HCT116 (cell line): ENCODE results near the gene CHAC1. TPM values are rescaled to one million over a fixed set of nuclear protein-coding genes. Genes with fewer than 3 reads are reported as not detected.

Experiments
- ATAC-seq: fragments of 200-7000 bp; cut with Tn5 transposase; 2 replicates; pipeline ENCODE4 v1.9.1; 2020; ENCODE audit warnings: mild to moderate bottlenecking, moderate library complexity
- BruUV-seq: library from RNA; stranded (reverse); fragments of 400-500 nt; replicated peaks from 2 replicates; lab custom pipeline; 2021; lab: Mats Ljungman, UMichigan
- CTCF ChIA-PET: fragments of 300-600 bp; sonication (Branson Sonifier 250); formaldehyde crosslinking; loops from one replicate; lab custom pipeline; 2021; ENCODE audit warnings: antibody characterized with exemption; lab: Charles Lee
- POLR2A ChIA-PET: fragments of 300-600, 350-600 bp; sonication (Branson Sonifier 250); formaldehyde crosslinking; loops from one replicate; lab custom pipeline; 2021; ENCODE audit warnings: antibody characterized with exemption; lab: Charles Lee
- RAD21 ChIA-PET, 2 experiments: fragments of 300-600 bp; sonication (Branson Sonifier 250); formaldehyde crosslinking; loops; one replicate each; lab custom pipeline; 2023; ENCODE audit warnings: low total read pairs in 2 of 2; ENCODE audit not compliant: uncharacterized antibody in 2 of 2, unreplicated experiment in 2 of 2, low non-redundant PET in 1 of 2; lab: Charles Lee
- DNase-seq: peaks from one replicate; pipeline ENCODE4 v3.0.0-alpha.2; 2010; ENCODE audit warnings: low read depth, low spot score
- H2AFZ ChIP-seq: fragments of 200-600 bp; shearing (Covaris generic), sonication (generic); 2 replicates; pipeline ENCODE4 v1.6.1; 2017; ENCODE audit warnings: low read depth, mixed run types, mixed read lengths, antibody characterized with exemption, low read length; ENCODE audit not compliant: poor library complexity, severe bottlenecking
- H3K27ac ChIP-seq: 2 replicates; pipeline ENCODE4 v1.5.1; 2012; ENCODE audit warnings: low read depth, low read length
- H3K27me3 ChIP-seq: fragments of 200-600 bp; sonication (generic); 2 replicates; pipeline ENCODE4 v1.6.1; 2016; ENCODE audit warnings: mixed run types, low read length, mixed read lengths; ENCODE audit not compliant: insufficient read depth
- H3K36me3 ChIP-seq, 2 experiments: fragments of 200-500 bp in 1 of 2; fragments of 200-600 bp in 1 of 2; sonication (Bioruptor generic) in 1 of 2; sonication (generic) in 1 of 2; 2 replicates each; pipeline versions ENCODE4 v1.5.1 to v1.6.1; 2014 to 2016; ENCODE audit warnings: low read length in 2 of 2, inconsistent platforms in 1 of 2, mixed read lengths in 1 of 2, mixed run types in 1 of 2; ENCODE audit not compliant: insufficient read depth in 2 of 2, control insufficient read depth in 1 of 2
- H3K4me1 ChIP-seq, 2 experiments: fragments of 200-600 bp in 1 of 2; sonication (generic) in 1 of 2; 2 replicates each; pipeline versions ENCODE4 v1.5.1 to v1.6.1; 2012 to 2017; ENCODE audit warnings: low read length in 2 of 2, inconsistent platforms in 1 of 2, mild to moderate bottlenecking in 1 of 2, mixed read lengths in 1 of 2, mixed run types in 1 of 2, moderate library complexity in 1 of 2; ENCODE audit not compliant: insufficient read depth in 2 of 2, control insufficient read depth in 1 of 2
- H3K4me2 ChIP-seq: fragments of 200-600 bp; sonication (generic); 2 replicates; pipeline ENCODE4 v1.6.1; 2017; ENCODE audit warnings: mixed run types, low read length, mixed read lengths
- H3K4me3 ChIP-seq, 2 experiments: fragments of 200-600 bp in 1 of 2; sonication (generic) in 1 of 2; replicated peaks in 1 of 2; 2 replicates each; pipeline ENCODE4 v1.5.1; 2011 to 2016; ENCODE audit warnings: low read length in 2 of 2, control low read depth in 1 of 2, low read depth in 1 of 2, mild to moderate bottlenecking in 1 of 2, mixed read lengths in 1 of 2, mixed run types in 1 of 2
- H3K79me2 ChIP-seq: fragments of 200-600 bp; sonication (generic); 2 replicates; pipeline ENCODE4 v1.6.1; 2017; ENCODE audit warnings: mild to moderate bottlenecking, mixed run types, low read length, moderate library complexity, mixed read lengths; ENCODE audit not compliant: insufficient read depth
- H3K9ac ChIP-seq: fragments of 200-600 bp; sonication (generic); 2 replicates; pipeline ENCODE4 v1.6.1; 2016; ENCODE audit warnings: low read length, mixed read lengths
- H3K9me2 ChIP-seq: fragments of 200-600 bp; sonication (generic), shearing (Covaris generic); 2 replicates; pipeline ENCODE4 v1.6.1; 2017; ENCODE audit warnings: mixed run types, mild to moderate bottlenecking, moderate library complexity; ENCODE audit not compliant: insufficient read depth
- H3K9me3 ChIP-seq, 2 experiments: fragments of 200-500 bp in 1 of 2; fragments of 200-600 bp in 1 of 2; sonication (Bioruptor generic) in 1 of 2; sonication (generic) in 1 of 2; 2 replicates each; pipeline ENCODE4 v1.6.1; 2014 to 2017; ENCODE audit warnings: low read length in 2 of 2, mixed read lengths in 2 of 2, inconsistent platforms in 1 of 2, low read depth in 1 of 2, mild to moderate bottlenecking in 1 of 2, mixed run types in 1 of 2, moderate library complexity in 1 of 2; ENCODE audit not compliant: control insufficient read depth in 1 of 2, insufficient read depth in 1 of 2
- H4K20me1 ChIP-seq: fragments of 200-600 bp; sonication (generic), shearing (Covaris generic); 2 replicates; pipeline ENCODE4 v1.6.1; 2017; ENCODE audit warnings: mixed run types, mild to moderate bottlenecking, moderate library complexity; ENCODE audit not compliant: insufficient read depth
- CEBPB ChIP-seq: IDR thresholded peaks from 2 replicates; pipeline ENCODE4 v1.6.1; 2012; ENCODE audit warnings: low read depth
- EGR1 ChIP-seq: IDR thresholded peaks from 2 replicates; pipeline ENCODE4 v1.6.1; 2012; ENCODE audit warnings: low read depth
- ELF1 ChIP-seq: IDR thresholded peaks from 2 replicates; pipeline ENCODE4 v1.6.1; 2012; ENCODE audit warnings: low read depth, borderline replicate concordance
- EZH2 ChIP-seq: fragments of 200-600 bp; sonication (generic); IDR thresholded peaks from 2 replicates; pipeline ENCODE4 v1.6.1; 2017; ENCODE audit warnings: antibody characterized with exemption, mixed run types
- EZH2phosphoT487 ChIP-seq: fragments of 200-600 bp; IDR thresholded peaks from 2 replicates; pipeline ENCODE4 v1.6.1; 2018; ENCODE audit warnings: antibody characterized with exemption, borderline replicate concordance
- FOSL1 ChIP-seq: IDR thresholded peaks from 2 replicates; pipeline ENCODE4 v1.6.1; 2012; ENCODE audit warnings: low read depth
- JUND ChIP-seq: IDR thresholded peaks from 2 replicates; pipeline ENCODE4 v1.6.1; 2012
- RAD21 ChIP-seq: IDR thresholded peaks from 2 replicates; pipeline ENCODE4 v1.6.1; 2012; ENCODE audit warnings: low read depth, mild to moderate bottlenecking
- REST ChIP-seq: IDR thresholded peaks from 2 replicates; pipeline ENCODE4 v1.6.1; 2012; ENCODE audit warnings: low read depth
- TCF7L2 ChIP-seq: IDR thresholded peaks from 2 replicates; pipeline ENCODE4 v1.7.0; 2011; ENCODE audit warnings: borderline replicate concordance, inconsistent platforms; ENCODE audit not compliant: insufficient read depth, insufficient read length; ENCODE audit errors: extremely low read depth
- YY1 ChIP-seq: IDR thresholded peaks from 2 replicates; pipeline ENCODE4 v1.6.1; 2011; ENCODE audit warnings: low read length, low read depth, moderate library complexity, mild to moderate bottlenecking; ENCODE audit not compliant: insufficient replicate concordance; ENCODE audit errors: extremely low read depth
- ZBTB33 ChIP-seq: IDR thresholded peaks from 2 replicates; pipeline ENCODE4 v1.6.1; 2011; ENCODE audit warnings: mild to moderate bottlenecking, low read length, moderate library complexity; ENCODE audit not compliant: insufficient replicate concordance; ENCODE audit errors: extremely low read depth
- ZNF274 ChIP-seq: fragments of 200-500 bp; sonication (Bioruptor generic); IDR thresholded peaks from 2 replicates; pipeline ENCODE4 v1.6.1; 2014; ENCODE audit warnings: mild to moderate bottlenecking, low read depth, low read length, inconsistent platforms
- intact Hi-C: fragments of 100-400 bp; cut with micrococcal nuclease; formaldehyde crosslinking; loops from 2 replicates; pipeline ENCODE4 v1.10.0; 2022
- total RNA-seq: library from RNA; stranded (reverse); gene quantifications from one replicate; pipeline ENCODE4 v1.2.1, GENCODE V29; 2021; ENCODE audit not compliant: unreplicated experiment

Gene CHAC1
- total RNA-seq, 1 experiment from 2014 or later, result 58.9 TPM

GRCh38 chr15:40985541-40986330, 32.5 kb downstream of the CHAC1 start:
- H3K36me3 ChIP-seq, result peaks cover 53 to 74% of the 10 kb centered on the region in 2 experiments
- H3K9ac ChIP-seq, result no peak overlapping the region
- no peaks in the 10 kb centered on the region for H3K4me1 ChIP-seq
- no peak overlapping the region for H3K27ac ChIP-seq
- H3K27me3 ChIP-seq, result no peaks in the 10 kb centered on the region
- no peaks in the 10 kb centered on the region for H3K9me3 ChIP-seq
- TF ChIP-seq ZNF274 (no peak), EZH2 (no peak), EGR1 (no peak), RAD21 (no peak), TCF7L2 (no peak)
- no peak for DNase-seq
- no TSS peak for BruUV-seq
- CTCF ChIA-PET, result no interaction called here
- no peak overlapping the region for H3K4me3 ChIP-seq
- no peak for ATAC-seq
- no peak overlapping the region for H2AFZ ChIP-seq
- H3K79me2 ChIP-seq, result no peaks in the 10 kb centered on the region; the same call in 1 of the 2 replicates
- H3K9me2 ChIP-seq, result no peaks in the 10 kb centered on the region
- H4K20me1 ChIP-seq, result no peaks in the 10 kb centered on the region
- no peak overlapping the region for H3K4me2 ChIP-seq
- POLR2A ChIA-PET, result no interaction called here
- RAD21 ChIA-PET, result no interaction called here
- intact Hi-C loops, result no loop called here

- Histone ChIP-seq H3K9ac (no peak overlapping the region), H3K4me2 (no peak overlapping the region), H3K79me2 (no peaks in the 10 kb centered on the region; the same call in 1 of the 2 replicates), H3K4me1 (no peaks in the 10 kb centered on the region), H4K20me1 (no peaks in the 10 kb centered on the region), H3K9me2 (no peaks in the 10 kb centered on the region), H3K27ac (no peak overlapping the region)
- RAD21 ChIA-PET, result no interaction called here
- no peak for DNase-seq
- CTCF ChIA-PET, result no interaction called here
- TF ChIP-seq CEBPB (no peak), ELF1 (no peak), JUND (no peak), ZBTB33 (no peak), EZH2 (no peak), FOSL1 (no peak), REST (no peak), YY1 (no peak), EZH2phosphoT487 (no peak)
- TF ChIP-seq, all 23 proteins: peak for 0
- intact Hi-C loops, result no loop called here
- ATAC-seq, result no peak
- no TSS peak for BruUV-seq
- Histone ChIP-seq H3K9me3 (no peaks in the 10 kb centered on the region), H3K4me3 (no peak overlapping the region), H2AFZ (no peak overlapping the region), H3K27me3 (no peaks in the 10 kb centered on the region), H3K36me3 (peaks cover 48 to 66% of the 10 kb centered on the region in 2 experiments)
- POLR2A ChIA-PET, result no interaction called here
Measured at GRCh38 chr15:40986820-40987219, 33.5 kb downstream of the CHAC1 start.
